ENCODE data around the gene ABCB10.

The ABCB10 gene

GRCh38 chr1:229470406-229471043, 88.0 kb downstream of the ABCB10 start:
- no peak for DNase-seq

- DNase-seq: no peak
These were observed 91.6 kb downstream of the ABCB10 start for GRCh38 chr1:229466887-229467286.
